Bronchus fibroblast of lung (primary cell): ENCODE data around the gene PSG7. TPM values are rescaled to one million over a fixed set of nuclear protein-coding genes. Genes with fewer than 3 reads are reported as not detected.

Experiments
- total RNA-seq: library from RNA; depleted of rRNA; stranded (reverse); fragments of >200 nt; gene quantifications from 2 replicates; pipeline ENCODE4 v1.2.3, GENCODE V29; 2015

Gene PSG7
- total RNA-seq: not detected in 2 replicates

GRCh38 chr19:42937107-42937506, at the start of gene PSG7:
Gene PSG7 (minus strand): TSS chr19:42937207. CDS start chr19:42937076, 131 bp downstream.

GRCh38 chr19:42917634-42918033, 19.4 kb downstream of the PSG7 start, which contains the start of gene PSG6:
Gene PSG6 (minus strand): TSS chr19:42917894. CDS start chr19:42917792, 102 bp downstream.

DNA sequence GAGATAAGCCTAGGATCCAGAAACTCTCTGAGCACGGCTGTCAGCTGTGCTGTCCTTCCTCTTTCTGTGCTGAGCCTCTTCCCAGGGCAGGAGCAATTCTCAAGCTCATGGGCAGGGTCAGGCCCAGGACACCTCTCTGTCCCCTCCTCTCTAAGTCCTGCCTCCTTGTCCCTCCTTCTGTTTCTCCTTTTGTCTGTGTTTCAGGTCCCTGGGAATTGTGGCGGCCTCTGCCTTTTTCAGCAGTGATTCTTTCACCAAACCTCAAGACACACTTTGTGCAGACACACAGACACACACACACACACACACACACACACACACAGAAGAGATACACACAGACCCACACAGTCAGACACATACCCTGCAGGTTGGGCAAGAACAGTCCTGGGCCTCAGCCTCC, 57.4 kb downstream of the PSG7 start, which contains the start of gene PSG1:
PSG1 (minus strand) TSS at position 101 of the 400 bp plus-strand sequence. CDS start 132 bp downstream, outside the sequence.

Other genes starting within 250 kb of the PSG7 start
- gene PSG3, start 196.7 kb downstream of the PSG7 start, total RNA-seq: not detected in 2 replicates
- gene PSG8, start 171.5 kb downstream of the PSG7 start, total RNA-seq: not detected in 2 replicates
- gene PSG1, start 57.5 kb downstream of the PSG7 start, total RNA-seq: not detected in 2 replicates
- not detected in 2 replicates for gene PSG6, start 19.3 kb downstream of the PSG7 start, total RNA-seq
- gene PSG11, start 89.3 kb upstream of the PSG7 start, total RNA-seq: not detected in 2 replicates
- gene PSG2, start 145.5 kb upstream of the PSG7 start, total RNA-seq: not detected in 2 replicates
- 0.17 and 0.30 TPM in 2 replicates for gene PSG5, start 249.3 kb upstream of the PSG7 start, total RNA-seq